Endothelial cell of umbilical vein (primary cell): Measurements from ENCODE around the gene SULT1C3. TPM values are rescaled to one million over a fixed set of nuclear protein-coding genes. Genes with fewer than 3 reads are reported as not detected.

Experiments used
- BruUV-seq: library from RNA; stranded (reverse); fragments of 400-500 nt; replicated peaks from 2 replicates; lab custom pipeline; 2021; lab: Mats Ljungman, UMichigan
- CTCF ChIA-PET: fragments of 300-600, 350-600 bp; sonication (Branson Sonifier 250); formaldehyde crosslinking; loops from one replicate; lab custom pipeline; 2021; ENCODE audit warnings: antibody characterized with exemption, inconsistent platforms; lab: Charles Lee
- POLR2A ChIA-PET: fragments of 300-600, 350-600 bp; sonication (Branson Sonifier 250); formaldehyde crosslinking; loops from one replicate; lab custom pipeline; 2021; ENCODE audit warnings: antibody characterized with exemption, inconsistent platforms; lab: Charles Lee
- DNase-seq: peaks from one replicate; pipeline ENCODE4 v3.0.0-alpha.2; 2011; ENCODE audit warnings: low read depth, low spot score
- FAIRE-seq: peaks from 2 replicates; lab custom pipeline; 2011; peaks lifted over from hg19 to GRCh38; lab: Jason Lieb, UNC
- H2AFZ ChIP-seq: 2 replicates; pipeline ENCODE4 v1.6.0; 2012; ENCODE audit warnings: low read depth, low read length, control low read depth, inconsistent platforms
- H3K27ac ChIP-seq: 2 replicates; pipeline ENCODE4 v1.5.1; 2011; ENCODE audit warnings: low read depth, mild to moderate bottlenecking, control low read depth, low read length, moderate library complexity; ENCODE audit not compliant: insufficient read depth
- H3K27me3 ChIP-seq, 2 experiments: 2 replicates each; pipeline versions ENCODE4 v1.6.0 to v1.6.1; 2011; ENCODE audit warnings: low read length in 2 of 2, mixed read lengths in 1 of 2; ENCODE audit not compliant: control insufficient read depth in 2 of 2, insufficient read depth in 2 of 2
- H3K36me3 ChIP-seq, 2 experiments: 2 replicates in 1 of 2; 3 replicates in 1 of 2; pipeline ENCODE4 v1.5.1; 2011; ENCODE audit warnings: low read length in 2 of 2, mild to moderate bottlenecking in 1 of 2, moderate library complexity in 1 of 2; ENCODE audit not compliant: control insufficient read depth in 2 of 2, insufficient read depth in 2 of 2; ENCODE audit errors: extremely low read depth in 1 of 2
- H3K4me1 ChIP-seq: 3 replicates; pipeline ENCODE4 v1.5.1; 2011; ENCODE audit warnings: mild to moderate bottlenecking, low read length; ENCODE audit not compliant: control insufficient read depth, insufficient read depth; ENCODE audit errors: extremely low read depth
- H3K4me2 ChIP-seq: 2 replicates; pipeline ENCODE4 v1.6.1; 2011; ENCODE audit warnings: low read length, control low read depth, mixed read lengths; ENCODE audit not compliant: insufficient read depth
- H3K4me3 ChIP-seq, 3 experiments: fragments of 200-600 bp in 1 of 3; sonication (generic), shearing (Covaris generic) in 1 of 3; replicated peaks in 1 of 3; 2 replicates each; pipeline ENCODE4 v1.5.1; 2011 to 2016; ENCODE audit warnings: control low read depth in 3 of 3, low read length in 3 of 3, mild to moderate bottlenecking in 2 of 3, inconsistent platforms in 1 of 3, low read depth in 1 of 3, moderate library complexity in 1 of 3; ENCODE audit not compliant: insufficient read depth in 1 of 3
- H3K79me2 ChIP-seq: 2 replicates; pipeline ENCODE4 v1.6.0; 2012; ENCODE audit warnings: low read length, inconsistent platforms; ENCODE audit not compliant: control insufficient read depth, insufficient read depth
- H3K9ac ChIP-seq: replicated peaks from 2 replicates; pipeline ENCODE3; 2011; ENCODE audit warnings: low read length, control low read depth; ENCODE audit not compliant: insufficient read depth; ENCODE audit errors: extremely low read depth
- H3K9me1 ChIP-seq: replicated peaks from 3 replicates; pipeline ENCODE4 v1.6.0; 2011; ENCODE audit warnings: mild to moderate bottlenecking, low read length; ENCODE audit not compliant: control insufficient read depth, insufficient read depth; ENCODE audit errors: extremely low read depth
- H3K9me3 ChIP-seq: replicated peaks from 2 replicates; pipeline ENCODE4 v1.5.1; 2012; ENCODE audit warnings: low read length, inconsistent platforms; ENCODE audit not compliant: control insufficient read depth, insufficient read depth
- H4K20me1 ChIP-seq: replicated peaks from 2 replicates; pipeline ENCODE3; 2011; ENCODE audit warnings: mild to moderate bottlenecking, low read length; ENCODE audit not compliant: control insufficient read depth, insufficient read depth; ENCODE audit errors: extremely low read depth
- EZH2 ChIP-seq: IDR thresholded peaks from 2 replicates; pipeline ENCODE4 v1.6.1; 2012; ENCODE audit warnings: borderline replicate concordance, low read depth, mild to moderate bottlenecking, moderate library complexity, low read length, inconsistent platforms; ENCODE audit not compliant: severe bottlenecking
- FOS ChIP-seq: IDR thresholded peaks from 2 replicates; pipeline ENCODE4 v1.6.1; 2011; ENCODE audit warnings: mild to moderate bottlenecking, low read length, moderate library complexity, borderline replicate concordance; ENCODE audit not compliant: insufficient read depth
- GATA2 ChIP-seq: IDR thresholded peaks from 2 replicates; pipeline ENCODE4 v1.7.0; 2011; ENCODE audit warnings: low read depth, mild to moderate bottlenecking, moderate library complexity, mixed read lengths, low read length; ENCODE audit not compliant: insufficient read length, insufficient read depth
- POLR2AphosphoS5 ChIP-seq: IDR thresholded peaks from 2 replicates; pipeline ENCODE4 v1.6.1; 2012; ENCODE audit warnings: low read depth, mild to moderate bottlenecking, control low read depth, low read length, moderate library complexity; ENCODE audit not compliant: insufficient read depth
- dilution Hi-C: fragments of 300-500 bp; cut with MboI; formaldehyde crosslinking; loops from one replicate; pipeline ENCODE4 v1.15.0; 2019; ENCODE audit warnings: low sequenced_read_pairs; ENCODE audit not compliant: extremely low pct_ligation_motif_present
- intact Hi-C: fragments of 100-400 bp; cut with micrococcal nuclease; formaldehyde crosslinking; loops from one replicate; pipeline ENCODE4 v1.10.0; 2022
- polyA plus RNA-seq, 4 experiments: library from polyadenylated mRNA; depleted of rRNA in 3 of 4; stranded (reverse) in 3 of 4; unstranded in 1 of 4; fragments of >200 nt; gene quantifications; 2 replicates each; pipeline versions ENCODE4 v1.2.1 to v1.2.3, GENCODE V29; 2011 to 2012; ENCODE audit warnings: missing spikeins in 1 of 4
- total RNA-seq: library from RNA; stranded (reverse); gene quantifications from 2 replicates; pipeline ENCODE4 v1.2.3, GENCODE V29; 2021
- TF ChIP-seq, protein P1 (sequence below), 2 donors: IDR thresholded peaks; 1 replicate in 1 of 2; 2 replicates in 1 of 2; pipeline ENCODE4 v1.5.1; 2011; ENCODE audit warnings: low read length in 2 of 2, mild to moderate bottlenecking in 2 of 2, moderate library complexity in 2 of 2, control low read depth in 1 of 2, inconsistent platforms in 1 of 2, low read depth in 1 of 2; ENCODE audit not compliant: insufficient read depth in 1 of 2; ENCODE audit errors: extremely low read depth in 1 of 2
- TF ChIP-seq, protein P2 (sequence below): IDR thresholded peaks from 2 replicates; pipeline ENCODE4 v1.6.1; 2011; ENCODE audit not compliant: insufficient read depth, insufficient read length

The SULT1C3 gene
- total and polyA plus RNA-seq, 2 donors (not counting 3 experiments of a cell fraction or from before 2014, with no cell fraction given): not detected

DNA sequence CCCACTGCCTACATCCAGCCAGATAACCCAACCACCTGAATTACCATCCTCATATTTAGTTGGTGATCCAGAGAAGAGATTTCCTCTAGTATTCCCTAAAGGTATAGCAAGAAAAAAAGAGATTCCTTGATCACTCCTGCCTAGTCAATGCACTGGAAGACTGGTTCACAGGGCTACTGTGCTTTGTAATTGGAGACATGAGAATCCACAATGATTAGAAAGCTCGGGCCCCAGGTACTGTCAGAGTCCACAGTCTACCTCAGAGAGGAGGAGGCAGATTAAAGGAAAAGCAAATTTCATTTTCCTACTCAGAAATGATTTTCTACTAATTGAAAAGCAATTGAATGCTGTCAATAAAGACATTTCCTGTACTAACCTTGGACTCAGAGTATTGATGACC is 22.3 kb downstream of the SULT1C3 start:
- Histone ChIP-seq H3K27ac (no peak overlapping the region), H3K36me3 (no peaks in the 10 kb centered on the region), H3K4me3 (no peak overlapping the region), H2AFZ (no peak overlapping the region), H3K9me3 (no peaks in the 10 kb centered on the region), H4K20me1 (no peaks in the 10 kb centered on the region), H3K27me3 (peaks cover 0 to 4% of the 10 kb centered on the region in 2 experiments), H3K79me2 (no peaks in the 10 kb centered on the region), H3K9ac (no peak overlapping the region), H3K4me1 (no peaks in the 10 kb centered on the region), H3K4me2 (no peak overlapping the region), H3K9me1 (no peaks in the 10 kb centered on the region)
- FAIRE-seq: no peak
- ChIA-PET CTCF (no interaction called here), POLR2A (no interaction called here)
- no peak for DNase-seq
- no TSS peak for BruUV-seq
- intact Hi-C loops: no loop called here
- dilution Hi-C loops: no loop called here
- no peak for TF ChIP-seq FOS
- TF ChIP-seq EZH2: no peak
- TF ChIP-seq GATA2: no peak
- no peak for TF ChIP-seq POLR2AphosphoS5

DNA sequence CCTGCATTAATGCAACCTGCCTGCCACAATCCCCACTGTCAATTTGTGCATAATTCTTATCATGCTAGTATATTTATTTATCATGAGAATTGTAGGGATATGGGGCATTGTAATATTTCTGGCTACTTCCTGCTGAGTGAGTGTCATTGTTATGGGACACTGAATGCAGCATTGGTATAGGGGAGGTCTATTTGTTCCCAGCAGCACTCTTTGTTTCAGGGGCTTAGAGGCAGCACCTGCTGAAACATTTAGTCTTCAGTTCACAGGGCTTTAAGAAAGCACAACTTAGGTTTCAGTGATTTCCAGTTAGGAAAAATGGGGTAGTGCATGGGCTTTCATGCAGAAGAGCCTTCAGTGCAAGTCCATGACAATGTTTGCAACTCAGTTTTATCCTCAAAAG is 23.6 kb downstream of the SULT1C3 start:
- BruUV-seq: no TSS peak
- TF ChIP-seq, protein P1, sequence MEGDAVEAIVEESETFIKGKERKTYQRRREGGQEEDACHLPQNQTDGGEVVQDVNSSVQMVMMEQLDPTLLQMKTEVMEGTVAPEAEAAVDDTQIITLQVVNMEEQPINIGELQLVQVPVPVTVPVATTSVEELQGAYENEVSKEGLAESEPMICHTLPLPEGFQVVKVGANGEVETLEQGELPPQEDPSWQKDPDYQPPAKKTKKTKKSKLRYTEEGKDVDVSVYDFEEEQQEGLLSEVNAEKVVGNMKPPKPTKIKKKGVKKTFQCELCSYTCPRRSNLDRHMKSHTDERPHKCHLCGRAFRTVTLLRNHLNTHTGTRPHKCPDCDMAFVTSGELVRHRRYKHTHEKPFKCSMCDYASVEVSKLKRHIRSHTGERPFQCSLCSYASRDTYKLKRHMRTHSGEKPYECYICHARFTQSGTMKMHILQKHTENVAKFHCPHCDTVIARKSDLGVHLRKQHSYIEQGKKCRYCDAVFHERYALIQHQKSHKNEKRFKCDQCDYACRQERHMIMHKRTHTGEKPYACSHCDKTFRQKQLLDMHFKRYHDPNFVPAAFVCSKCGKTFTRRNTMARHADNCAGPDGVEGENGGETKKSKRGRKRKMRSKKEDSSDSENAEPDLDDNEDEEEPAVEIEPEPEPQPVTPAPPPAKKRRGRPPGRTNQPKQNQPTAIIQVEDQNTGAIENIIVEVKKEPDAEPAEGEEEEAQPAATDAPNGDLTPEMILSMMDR (IDR thresholded peaks at IDR 0.05; ENCODE audit: extremely low read depth in 1 of 2, insufficient read depth in 1 of 2, low read depth in 1 of 2, low read length in 2 of 2): no peak
- TF ChIP-seq EZH2: no peak
- TF ChIP-seq, protein P2, sequence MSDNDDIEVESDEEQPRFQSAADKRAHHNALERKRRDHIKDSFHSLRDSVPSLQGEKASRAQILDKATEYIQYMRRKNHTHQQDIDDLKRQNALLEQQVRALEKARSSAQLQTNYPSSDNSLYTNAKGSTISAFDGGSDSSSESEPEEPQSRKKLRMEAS: no peak
- ChIA-PET CTCF (no interaction called here), POLR2A (no interaction called here)
- Histone ChIP-seq H3K9me1 (no peaks in the 10 kb centered on the region), H4K20me1 (no peaks in the 10 kb centered on the region), H3K4me2 (no peak overlapping the region), H3K9ac (no peak overlapping the region), H3K27ac (no peak overlapping the region), H2AFZ (no peak overlapping the region), H3K27me3 (peaks cover 0 to 4% of the 10 kb centered on the region in 2 experiments), H3K4me1 (no peaks in the 10 kb centered on the region), H3K36me3 (no peaks in the 10 kb centered on the region), H3K4me3 (no peak overlapping the region), H3K79me2 (no peaks in the 10 kb centered on the region), H3K9me3 (no peaks in the 10 kb centered on the region)
- dilution Hi-C loops: no loop called here
- intact Hi-C loops: no loop called here
- no peak for FAIRE-seq
- no peak for DNase-seq
